Measurements from ENCODE around the gene HSF2BP. TPM values are rescaled to one million over a fixed set of nuclear protein-coding genes. Genes with fewer than 3 reads are reported as not detected.
"Not testable (repeated sequence)": the region's sequence is repeated elsewhere in the genome, so short reads cannot be mapped to it uniquely, and the experiment has no call there.

The HSF2BP gene
- total RNA-seq, 4 donors from 2014 or later = 0.40 to 2.4 (median 1.2) TPM

DNA sequence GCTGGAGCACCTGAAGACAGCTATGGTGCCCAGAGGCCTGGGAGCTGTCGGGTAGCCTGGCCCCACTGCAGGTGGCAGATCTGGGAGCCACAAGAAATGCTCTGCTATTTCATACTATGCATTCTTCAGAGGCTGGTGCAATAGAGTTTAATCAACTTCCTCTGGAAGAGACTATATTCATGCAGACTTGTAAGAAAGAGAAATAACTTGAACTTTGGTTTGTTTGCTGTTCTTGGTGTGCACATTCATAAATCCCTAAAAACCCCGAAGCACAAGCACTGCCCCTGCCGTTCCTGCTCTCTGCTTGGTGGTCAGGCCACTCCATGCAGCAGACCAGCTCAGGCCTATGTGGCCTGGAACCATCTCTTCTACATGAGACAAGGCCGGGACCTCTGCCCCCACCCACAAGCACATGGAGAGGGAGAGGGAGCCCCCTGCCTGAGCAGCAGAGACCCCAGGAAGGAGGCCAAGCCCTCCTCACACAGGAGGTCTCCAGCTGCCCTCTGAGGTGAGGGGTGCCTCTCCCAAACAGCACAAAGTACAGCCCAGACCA, 142.9 kb downstream of the HSF2BP start:
- WGBS, 2 donors (ENCODE audit: low coverage in 1 of 2) = no CpG with 5 or more reads among the region's 4 CpGs
- not testable (repeated sequence) for H3K4me1 ChIP-seq, H3K27me3 ChIP-seq, H3K9me3 ChIP-seq, H3K36me3 ChIP-seq, ATAC-seq, H3K27ac ChIP-seq, H3K4me3 ChIP-seq

DNA sequence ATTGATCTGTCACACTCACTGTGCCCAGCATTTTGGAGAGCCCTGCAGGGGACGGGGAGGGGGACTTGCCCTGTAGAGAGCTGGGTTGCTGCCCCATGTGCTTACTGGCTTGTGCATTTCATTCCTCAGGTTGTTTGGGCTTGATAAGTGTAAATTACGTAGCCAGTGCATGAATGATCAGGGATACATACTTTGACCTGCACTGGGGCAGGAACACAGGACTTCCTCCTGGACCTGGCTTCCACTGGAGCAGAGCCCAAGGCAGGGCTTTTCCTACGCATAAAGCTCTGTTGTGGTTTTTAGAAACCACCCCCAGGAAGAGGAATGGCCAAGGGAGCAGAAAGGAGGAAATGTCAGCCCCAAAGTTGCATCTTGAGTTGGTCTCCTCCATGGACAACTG, 144.5 kb downstream of the HSF2BP start:
- H3K27ac ChIP-seq, H3K27me3 ChIP-seq, ATAC-seq, H3K36me3 ChIP-seq, H3K4me3 ChIP-seq, H3K4me1 ChIP-seq, H3K9me3 ChIP-seq: not testable (repeated sequence)
- WGBS, 2 donors (ENCODE audit: low coverage in 1 of 2) = no CpG with 5 or more reads among the region's 3 CpGs

DNA sequence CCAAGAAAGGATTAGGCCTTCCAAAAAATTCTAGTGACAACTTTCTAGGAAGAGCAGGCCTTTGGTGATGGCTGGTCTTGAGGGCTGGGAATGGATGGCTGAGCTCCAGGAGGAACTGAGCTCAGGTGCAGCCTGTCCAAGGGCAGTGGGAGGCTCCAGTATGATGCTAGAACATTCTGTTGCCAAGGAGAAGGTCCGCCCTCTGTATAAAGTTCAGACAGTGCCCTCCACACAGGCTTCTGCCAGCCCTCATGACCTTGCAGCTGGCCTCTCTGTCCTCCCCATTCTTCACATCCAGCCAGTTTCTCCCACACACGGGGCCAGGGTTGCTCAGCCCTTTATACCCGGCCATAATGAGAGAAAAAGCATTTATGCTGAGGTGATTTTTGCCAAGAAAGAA, 146.3 kb downstream of the HSF2BP start:
- H3K4me3 ChIP-seq, H3K27me3 ChIP-seq, H3K9me3 ChIP-seq, ATAC-seq, H3K27ac ChIP-seq, H3K36me3 ChIP-seq, H3K4me1 ChIP-seq: not testable (repeated sequence)
- WGBS, 2 donors (ENCODE audit: low coverage in 1 of 2) = no CpG with 5 or more reads among the region's 3 CpGs

DNA sequence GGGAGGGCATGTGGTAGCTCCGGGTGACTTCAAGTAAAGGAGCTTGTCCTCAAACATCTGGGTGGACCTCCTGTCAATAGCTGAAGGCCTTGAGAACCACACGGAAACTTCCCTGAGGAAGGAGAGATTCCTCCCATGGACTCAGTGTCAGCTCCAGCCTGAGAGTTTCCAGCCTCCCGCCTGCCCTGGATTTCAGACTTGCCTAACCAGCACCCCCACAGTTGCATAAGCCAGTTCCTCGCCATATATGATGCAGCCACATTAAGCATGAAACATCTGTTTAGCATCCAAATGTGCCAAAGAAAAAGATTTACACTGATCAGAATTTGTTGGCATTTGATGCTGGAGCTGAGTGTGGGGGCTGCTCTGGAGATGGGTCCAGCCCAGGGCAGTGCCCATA, 148.1 kb downstream of the HSF2BP start:
- no CpG with 5 or more reads among the region's 4 CpGs for WGBS, 2 donors (ENCODE audit: low coverage in 1 of 2)
- ATAC-seq = not testable (repeated sequence)

DNA sequence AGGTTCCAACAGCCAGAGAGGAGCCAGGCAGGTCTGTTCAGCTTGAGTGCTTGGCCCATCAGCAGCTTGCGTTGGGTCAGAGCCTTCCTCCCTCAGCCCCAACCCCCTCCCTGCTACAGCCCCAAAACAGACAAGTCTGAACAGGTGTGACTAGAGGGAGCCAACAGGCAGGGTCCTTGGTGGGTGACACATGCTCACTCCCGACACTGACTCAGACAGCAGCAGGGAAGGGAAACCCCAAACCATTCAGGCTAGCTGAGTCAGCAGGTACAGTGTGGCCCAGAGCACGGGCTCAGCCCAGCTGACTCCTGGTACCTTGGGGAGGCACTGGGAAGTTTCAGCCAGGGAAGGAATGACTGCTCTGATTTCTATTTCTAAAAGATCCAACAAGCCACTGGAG, 148.6 kb downstream of the HSF2BP start:
- H3K9me3 ChIP-seq, H3K36me3 ChIP-seq, H3K4me3 ChIP-seq, H3K4me1 ChIP-seq, H3K27ac ChIP-seq, H3K27me3 ChIP-seq, ATAC-seq: not testable (repeated sequence)
- no CpG with 5 or more reads among the region's 3 CpGs for WGBS, 2 donors (ENCODE audit: low coverage in 1 of 2)

More for the DNA sequence above, 148.1 kb downstream of the HSF2BP start:
- not testable (repeated sequence) for H3K36me3 ChIP-seq, H3K9me3 ChIP-seq, H3K27ac ChIP-seq, H3K4me1 ChIP-seq, H3K27me3 ChIP-seq, H3K4me3 ChIP-seq

DNA sequence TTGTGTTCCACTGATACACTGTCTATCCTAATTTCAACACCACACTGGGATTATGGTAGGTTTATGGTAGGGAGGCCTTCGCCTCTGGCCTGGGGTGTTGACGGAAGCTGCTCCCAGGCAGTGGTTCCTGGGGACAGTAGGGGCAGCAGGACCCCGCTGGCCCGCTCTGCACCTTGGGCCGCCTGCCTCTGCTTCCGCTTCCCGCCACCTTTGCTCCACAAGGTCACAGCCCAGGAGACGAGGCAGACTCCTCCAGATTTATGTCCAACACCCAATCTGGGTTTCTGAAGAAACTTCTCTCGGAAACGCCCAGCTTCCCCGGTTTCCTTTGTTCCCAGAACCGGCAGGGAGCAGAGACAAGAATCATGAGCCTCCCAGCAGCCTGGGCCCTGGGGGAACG, 155.4 kb downstream of the HSF2BP start:
- not testable (repeated sequence) for ATAC-seq

DNA sequence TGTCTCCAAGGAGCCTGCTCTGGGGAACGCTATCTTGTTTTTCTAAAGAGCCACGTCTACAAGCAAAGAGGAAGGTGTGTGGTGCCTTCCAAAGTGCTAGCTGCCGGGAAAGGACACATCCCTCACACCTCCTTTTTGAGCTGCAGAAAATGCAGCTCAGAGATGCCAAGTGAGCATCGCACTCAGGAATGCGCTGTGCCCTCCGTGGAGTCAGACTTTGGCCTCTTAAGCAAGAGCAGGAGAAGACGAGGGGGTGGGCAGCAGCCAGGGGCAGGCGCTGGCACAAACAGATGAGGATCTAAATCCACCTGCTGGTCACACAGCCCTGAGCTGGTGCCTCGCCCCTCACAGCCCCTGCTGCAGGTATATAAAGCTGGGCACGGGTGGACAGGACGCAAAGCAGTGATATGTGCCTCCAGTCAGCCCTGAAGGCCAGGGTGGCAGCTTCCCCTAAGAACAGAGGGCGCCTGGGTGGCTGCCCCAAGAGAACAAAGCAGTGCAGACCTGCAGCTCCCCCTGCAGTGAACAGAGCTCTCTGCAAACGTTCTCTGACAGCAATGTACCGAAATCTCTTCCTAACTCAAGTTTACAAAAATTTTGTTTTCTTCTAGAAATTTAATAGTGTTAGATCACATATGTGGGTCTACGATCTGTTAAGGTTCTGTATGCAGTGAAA, 156.1 kb downstream of the HSF2BP start:
- no CpG with 5 or more reads among the region's 15 CpGs for WGBS, 2 donors (ENCODE audit: low coverage in 1 of 2)
- H3K9me3 ChIP-seq, H3K4me3 ChIP-seq, H3K36me3 ChIP-seq, H3K27me3 ChIP-seq, H3K27ac ChIP-seq, H3K4me1 ChIP-seq: not testable (repeated sequence)
- peak; percentile 60 for ATAC-seq

More for the DNA sequence above, 155.4 kb downstream of the HSF2BP start:
- WGBS, 2 donors (ENCODE audit: low coverage in 1 of 2) = no CpG with 5 or more reads among the region's 13 CpGs
- not testable (repeated sequence) for H3K4me1 ChIP-seq, H3K9me3 ChIP-seq, H3K4me3 ChIP-seq, H3K27me3 ChIP-seq, H3K36me3 ChIP-seq, H3K27ac ChIP-seq

DNA sequence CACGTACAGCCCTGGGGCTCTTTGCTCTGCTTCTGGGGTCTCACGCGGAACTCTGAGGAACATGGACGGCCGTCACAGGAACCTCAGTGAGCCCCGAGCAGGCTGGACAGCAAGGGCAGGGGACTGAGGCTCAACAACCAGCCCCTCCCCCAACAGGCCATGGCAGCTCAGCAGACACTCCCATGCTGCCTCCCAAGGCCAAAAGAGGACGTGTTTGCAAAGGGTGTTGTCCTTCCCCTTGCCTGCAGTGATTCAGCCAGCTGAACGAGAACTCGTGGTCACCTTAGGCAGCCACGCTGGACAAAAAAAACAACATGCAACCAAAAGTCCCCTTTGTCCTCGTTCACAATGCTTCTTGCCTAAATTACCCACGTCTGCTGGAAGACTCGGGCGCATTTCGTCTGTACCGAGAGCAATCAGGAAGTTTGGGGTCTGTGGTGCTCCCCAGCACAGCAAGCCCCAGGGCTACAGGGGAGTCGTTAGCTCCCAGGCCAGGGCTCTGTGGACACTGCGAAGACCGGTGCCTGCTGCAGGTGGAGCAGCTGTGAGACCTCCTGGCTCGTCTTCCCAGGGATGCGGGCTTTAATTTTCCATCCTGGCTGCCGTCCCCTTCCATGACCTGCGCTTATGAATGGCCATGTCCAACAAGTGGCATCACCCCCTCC, 156.7 kb downstream of the HSF2BP start:
- H3K9me3 ChIP-seq, H3K27me3 ChIP-seq, H3K4me1 ChIP-seq, H3K4me3 ChIP-seq, H3K36me3 ChIP-seq, H3K27ac ChIP-seq: not testable (repeated sequence)
- peak; percentile 72 for ATAC-seq
- WGBS, 2 donors (ENCODE audit: low coverage in 1 of 2) = no CpG with 5 or more reads among the region's 23 CpGs

DNA sequence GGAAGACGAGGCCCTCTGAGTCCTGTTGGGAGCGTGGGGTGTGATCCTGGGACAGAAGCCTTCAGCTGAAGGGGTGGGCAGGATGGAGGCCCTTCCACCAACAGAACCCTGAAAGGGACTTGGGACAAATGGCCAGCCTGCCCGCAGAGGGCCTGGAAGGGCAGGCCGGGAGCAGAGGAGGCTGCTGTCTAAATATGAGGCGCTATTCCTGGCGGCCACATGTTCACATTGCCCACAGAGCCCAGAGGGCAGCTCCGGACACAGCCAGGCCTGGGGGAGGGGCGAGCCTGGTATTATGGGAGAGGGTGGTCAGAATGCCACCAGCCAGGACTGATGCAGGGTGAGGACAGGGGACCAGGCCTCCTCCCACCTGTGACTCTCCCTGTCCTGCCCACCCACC, 160.4 kb downstream of the HSF2BP start:
- not testable (repeated sequence) for ATAC-seq, H3K4me3 ChIP-seq, H3K4me1 ChIP-seq, H3K36me3 ChIP-seq, H3K9me3 ChIP-seq, H3K27me3 ChIP-seq, H3K27ac ChIP-seq
- WGBS, 2 donors (ENCODE audit: low coverage in 1 of 2) = no CpG with 5 or more reads among the region's 8 CpGs

DNA sequence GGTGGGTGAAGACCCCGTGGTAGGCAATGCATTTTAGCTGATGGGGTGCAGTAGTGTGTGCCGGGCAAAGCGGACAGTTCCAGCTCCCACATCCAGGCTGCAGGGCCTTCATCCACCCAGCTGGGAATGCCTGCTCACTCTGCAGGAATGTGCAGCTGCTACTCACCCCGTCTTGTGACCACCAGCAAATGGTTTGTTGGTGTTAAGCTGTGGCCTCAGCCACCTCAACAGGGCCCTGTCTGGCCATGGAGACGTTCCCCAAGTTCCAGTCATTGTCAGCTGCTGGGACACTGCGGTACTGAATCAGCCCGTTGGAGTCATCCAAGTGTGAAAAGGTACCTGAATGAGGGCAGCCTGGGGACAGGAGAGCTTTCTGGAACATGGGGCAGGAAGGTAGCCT, 161.2 kb downstream of the HSF2BP start:
- no CpG with 5 or more reads among the region's 7 CpGs for WGBS, 2 donors (ENCODE audit: low coverage in 1 of 2)
- not testable (repeated sequence) for H3K27me3 ChIP-seq, H3K9me3 ChIP-seq, H3K4me3 ChIP-seq, H3K36me3 ChIP-seq, H3K4me1 ChIP-seq, H3K27ac ChIP-seq, ATAC-seq

DNA sequence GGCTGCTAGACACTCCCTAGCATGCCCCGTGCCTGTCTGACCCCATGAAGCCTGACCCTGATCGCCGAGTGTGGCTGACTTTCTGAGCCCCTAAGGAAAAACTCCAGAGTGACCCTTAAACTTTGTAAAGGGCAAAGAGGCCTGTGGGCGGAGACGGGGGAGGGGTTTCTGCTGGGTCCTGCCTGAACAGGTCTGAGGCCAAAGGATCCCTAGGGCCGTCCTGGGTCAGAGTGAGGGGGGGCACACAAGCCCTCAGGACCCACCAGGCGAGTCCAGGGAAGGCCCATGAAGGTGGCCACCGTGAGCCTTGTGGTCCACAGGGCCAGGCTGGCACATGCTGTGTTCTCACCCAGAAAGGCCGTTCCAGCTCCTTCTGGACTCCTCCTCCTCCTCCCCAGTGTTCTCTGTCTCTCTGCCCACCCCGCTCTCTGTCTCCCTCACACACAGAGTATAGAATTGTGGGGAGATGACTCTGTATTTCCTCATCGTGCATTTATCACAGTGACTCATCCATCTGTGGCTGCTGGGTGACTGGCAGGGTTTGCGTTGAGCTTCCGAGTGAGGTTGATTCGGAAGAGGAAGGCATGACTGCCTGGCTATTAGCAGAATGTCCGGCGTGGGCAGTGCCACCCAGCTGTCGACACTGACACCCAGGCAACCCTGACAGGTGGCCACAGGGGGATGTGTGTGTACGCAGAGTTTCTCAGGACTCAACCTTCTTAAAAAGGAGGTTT, 164.8 kb downstream of the HSF2BP start:
- H3K9me3 ChIP-seq, H3K4me1 ChIP-seq, H3K4me3 ChIP-seq, H3K27me3 ChIP-seq, H3K36me3 ChIP-seq, H3K27ac ChIP-seq: not testable (repeated sequence)
- ATAC-seq = peak; percentile 41
- WGBS, 2 donors (ENCODE audit: low coverage in 1 of 2) = no CpG with 5 or more reads among the region's 18 CpGs

DNA sequence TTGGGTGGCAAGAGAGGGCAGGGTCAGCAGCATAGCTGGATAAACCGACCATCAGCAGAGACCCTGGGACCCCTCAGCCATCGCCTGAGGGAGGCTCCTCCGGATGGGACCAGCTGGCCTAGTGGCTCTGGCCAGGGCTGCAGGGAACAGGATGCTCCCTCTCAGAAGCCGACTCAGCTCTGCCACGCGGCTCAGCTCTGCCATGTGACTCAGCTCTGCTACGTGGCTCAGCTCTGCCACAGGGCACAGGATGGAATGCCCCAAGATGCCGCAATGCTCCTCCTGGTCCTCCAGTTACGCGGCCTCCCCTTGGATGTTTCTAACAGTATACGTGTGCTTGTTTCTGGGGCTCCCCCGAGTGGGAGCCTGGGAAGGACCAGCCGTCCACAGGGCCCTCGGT, 165.8 kb downstream of the HSF2BP start:
- not testable (repeated sequence) for H3K9me3 ChIP-seq, H3K4me3 ChIP-seq, H3K27me3 ChIP-seq, H3K4me1 ChIP-seq, H3K36me3 ChIP-seq, H3K27ac ChIP-seq, ATAC-seq
- WGBS, 2 donors (ENCODE audit: low coverage in 1 of 2) = no CpG with 5 or more reads among the region's 14 CpGs

DNA sequence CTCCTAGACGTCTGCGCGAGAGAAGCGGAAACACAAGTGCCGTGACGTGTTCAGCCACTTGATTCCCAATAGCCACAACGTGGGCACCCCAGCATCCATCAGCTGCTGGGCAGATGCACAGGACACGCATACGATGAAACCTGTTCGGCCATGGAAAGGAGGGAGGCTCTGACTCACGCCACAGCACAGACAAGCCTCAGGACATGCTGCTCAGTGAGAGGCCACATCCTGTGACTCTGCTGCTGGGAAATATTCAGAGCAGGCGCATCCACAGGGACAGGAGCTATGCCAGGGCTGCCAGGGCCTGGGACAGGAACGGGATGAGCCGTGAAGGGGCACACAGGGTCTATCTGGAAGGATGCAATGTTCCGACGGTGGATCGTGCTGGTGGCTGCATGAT, 171.1 kb downstream of the HSF2BP start:
- not testable (repeated sequence) for H3K27ac ChIP-seq, H3K36me3 ChIP-seq, H3K4me1 ChIP-seq, H3K27me3 ChIP-seq, H3K4me3 ChIP-seq, H3K9me3 ChIP-seq, ATAC-seq
- no CpG with 5 or more reads among the region's 17 CpGs for WGBS, 2 donors (ENCODE audit: low coverage in 1 of 2)

Data from gastroesophageal sphincter (tissue), 4 donors.